Ovary (tissue), 9 donors: ENCODE data around the gene AUTS2. TPM values are rescaled to one million over a fixed set of nuclear protein-coding genes. Genes with fewer than 3 reads are reported as not detected.

ENCODE experiments used
- DNase-seq, 5 donors: peaks; one replicate each; pipeline ENCODE4 v3.0.0-alpha.2; 2019 to 2020
- H3K27ac ChIP-seq, 2 donors: fragments of 200-600 bp; one replicate each; pipeline versions ENCODE4 v1.5.1 to v1.8.0; 2019 to 2022
- H3K27me3 ChIP-seq: fragments of 200-600 bp; one replicate; pipeline ENCODE4 v1.8.0; 2022
- H3K36me3 ChIP-seq: fragments of 200-600 bp; sonication (generic); one replicate; pipeline ENCODE4 v1.5.1; 2019
- H3K4me1 ChIP-seq: one replicate; pipeline ENCODE4 v1.8.1; 2013; ENCODE audit warnings: mild to moderate bottlenecking, moderate library complexity; ENCODE audit not compliant: insufficient read depth
- H3K4me3 ChIP-seq: fragments of 200-600 bp; sonication (generic); one replicate; pipeline ENCODE4 v1.5.1; 2017
- H3K9me3 ChIP-seq, 2 donors: fragments of 200-600 bp in 1 of 2; sonication (generic) in 1 of 2; one replicate each; pipeline versions ENCODE4 v1.5.1 to v1.8.1; 2013 to 2019; ENCODE audit warnings: mild to moderate bottlenecking in 1 of 2, moderate library complexity in 1 of 2
- EP300 ChIP-seq: sonication (generic); formaldehyde crosslinking; IDR thresholded peaks from one replicate; pipeline ENCODE4 v1.6.1; 2017; ENCODE audit warnings: antibody characterized with exemption
- POLR2A ChIP-seq: fragments of 450-650 bp; IDR thresholded peaks from one replicate; pipeline ENCODE4 v1.6.1; 2017; ENCODE audit warnings: antibody characterized with exemption, mild to moderate bottlenecking, moderate library complexity
- WGBS, 3 donors: extraction: QIAGEN DNeasy Blood & Tissue Kit in 1 of 3; methylation state at CpG; one replicate each; pipeline versions ENCODE4 v1.1.5 to v1.1.7; 2013 to 2017; 5-methylcytosine and 5-hydroxymethylcytosine counted together
- intact Hi-C, 4 donors: fragments of 100-400 bp; cut with DNase I; formaldehyde crosslinking; loops; one replicate each; pipeline versions ENCODE4 v1.11.0 to v1.15.1; 2022 to 2023
- polyA plus RNA-seq, 2 donors: library from polyadenylated mRNA; stranded (reverse); fragments of 200-250 nt in 1 of 2; fragments of 350-450 nt in 1 of 2; fragmentation: Illumina TruSeq in 1 of 2; extraction: RNeasy Lipid Tissue Mini Kit (QIAGEN cat#74804) in 1 of 2; gene quantifications; one replicate each; pipeline ENCODE4 v1.2.3, GENCODE V29; 2013 to 2014
- total RNA-seq, 7 donors: library from RNA; depleted of rRNA in 2 of 7; stranded (reverse); fragments of >200 nt in 2 of 7; fragmentation: NEBNext Ultra II Directional in 3 of 7; extraction: Animal tissue kit (Norgen Biotek cat#: 25700) in 3 of 7; gene quantifications; one replicate each; pipeline versions ENCODE4 v1.1.0 to v1.2.4, GENCODE V29; 2016 to 2023
- TF ChIP-seq, protein P1 (sequence below), 3 donors: fragments of 450-650 bp in 2 of 3; fragments of 200-600 bp in 1 of 3; IDR thresholded peaks; one replicate each; pipeline versions ENCODE4 v1.5.1 to v1.8.0; 2016 to 2022; ENCODE audit warnings: antibody characterized with exemption in 3 of 3, mild to moderate bottlenecking in 1 of 3
- donor health status: DM: no; HTN: no; CAD: no; lungs with moderate emphysema.
- donor health status: DM: no; HTN: no; CAD: no.
- donor health status: Bipolar disorder and iron deficiency.
- donor health status: DM: yes; HTN: yes; CAD: no.
- donor health status: DM: no; HTN: no; CAD: no.
- donor health status: DM: yes; HTN: yes; CAD: no.

The AUTS2 gene
- total and polyA plus RNA-seq, 9 donors: 18.3 to 60.9 (median 44.9) TPM

DNA sequence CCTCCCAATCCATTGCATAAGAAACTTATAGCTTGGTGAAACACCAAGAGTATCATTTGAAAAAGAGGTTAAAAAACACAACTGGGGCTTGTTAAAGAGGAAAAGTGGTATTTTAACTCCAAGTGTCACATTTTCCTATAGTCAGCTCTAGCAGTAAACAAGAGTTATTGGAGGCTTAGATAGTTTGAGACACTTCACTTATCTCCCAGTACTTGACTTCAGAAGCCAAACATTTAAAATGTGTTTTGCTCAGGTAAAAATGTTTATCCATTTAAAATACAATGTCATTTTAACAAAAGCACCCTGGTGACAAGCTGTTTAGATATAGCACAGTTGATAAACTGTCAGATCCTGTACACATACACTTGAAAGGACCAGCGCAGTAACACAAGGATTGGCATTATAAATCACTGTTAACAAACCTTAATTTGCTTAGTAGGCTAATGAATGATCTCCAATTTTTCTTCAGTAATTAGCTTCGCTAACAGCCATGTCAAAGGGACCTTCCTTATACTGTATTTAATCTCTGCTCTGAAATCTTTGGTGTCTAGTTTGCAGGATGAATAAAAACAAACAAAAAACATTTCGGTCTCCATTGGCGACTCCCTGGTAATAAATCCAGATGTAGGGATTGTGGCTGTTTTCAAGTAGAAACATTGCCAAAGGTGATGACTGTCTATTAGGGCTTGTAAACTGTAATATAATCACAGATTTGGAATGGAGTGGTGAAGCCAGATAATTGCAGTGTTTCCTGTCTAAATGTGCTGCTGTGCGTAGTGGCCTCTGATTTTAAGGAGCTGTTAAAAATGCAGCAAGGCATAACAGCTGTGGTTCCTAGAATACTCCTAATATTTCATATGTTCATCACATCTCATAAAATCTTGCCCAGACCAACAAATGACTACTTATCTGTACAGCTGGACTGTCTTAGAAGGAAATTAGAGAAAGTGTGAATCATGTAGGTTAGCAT is 545.1 kb downstream of the AUTS2 start:
- no peak for DNase-seq
- no peak overlapping the region for H3K27ac ChIP-seq
- no peaks in the 10 kb centered on the region for H3K4me1 ChIP-seq
- H3K27me3 ChIP-seq: no peaks in the 10 kb centered on the region
- intact Hi-C loops: no loop called here
- no peaks in the 10 kb centered on the region for H3K36me3 ChIP-seq
- H3K9me3 ChIP-seq: no peaks in the 10 kb centered on the region
- 70 to 76% (median 73%) methylated on average over 5 of the region's 5 CpGs for WGBS, 3 donors
- H3K4me3 ChIP-seq: no peak overlapping the region
- no peak for TF ChIP-seq POLR2A
- TF ChIP-seq EP300: no peak
- TF ChIP-seq, protein P1, sequence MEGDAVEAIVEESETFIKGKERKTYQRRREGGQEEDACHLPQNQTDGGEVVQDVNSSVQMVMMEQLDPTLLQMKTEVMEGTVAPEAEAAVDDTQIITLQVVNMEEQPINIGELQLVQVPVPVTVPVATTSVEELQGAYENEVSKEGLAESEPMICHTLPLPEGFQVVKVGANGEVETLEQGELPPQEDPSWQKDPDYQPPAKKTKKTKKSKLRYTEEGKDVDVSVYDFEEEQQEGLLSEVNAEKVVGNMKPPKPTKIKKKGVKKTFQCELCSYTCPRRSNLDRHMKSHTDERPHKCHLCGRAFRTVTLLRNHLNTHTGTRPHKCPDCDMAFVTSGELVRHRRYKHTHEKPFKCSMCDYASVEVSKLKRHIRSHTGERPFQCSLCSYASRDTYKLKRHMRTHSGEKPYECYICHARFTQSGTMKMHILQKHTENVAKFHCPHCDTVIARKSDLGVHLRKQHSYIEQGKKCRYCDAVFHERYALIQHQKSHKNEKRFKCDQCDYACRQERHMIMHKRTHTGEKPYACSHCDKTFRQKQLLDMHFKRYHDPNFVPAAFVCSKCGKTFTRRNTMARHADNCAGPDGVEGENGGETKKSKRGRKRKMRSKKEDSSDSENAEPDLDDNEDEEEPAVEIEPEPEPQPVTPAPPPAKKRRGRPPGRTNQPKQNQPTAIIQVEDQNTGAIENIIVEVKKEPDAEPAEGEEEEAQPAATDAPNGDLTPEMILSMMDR (IDR thresholded peaks at IDR 0.05): no peak

DNA sequence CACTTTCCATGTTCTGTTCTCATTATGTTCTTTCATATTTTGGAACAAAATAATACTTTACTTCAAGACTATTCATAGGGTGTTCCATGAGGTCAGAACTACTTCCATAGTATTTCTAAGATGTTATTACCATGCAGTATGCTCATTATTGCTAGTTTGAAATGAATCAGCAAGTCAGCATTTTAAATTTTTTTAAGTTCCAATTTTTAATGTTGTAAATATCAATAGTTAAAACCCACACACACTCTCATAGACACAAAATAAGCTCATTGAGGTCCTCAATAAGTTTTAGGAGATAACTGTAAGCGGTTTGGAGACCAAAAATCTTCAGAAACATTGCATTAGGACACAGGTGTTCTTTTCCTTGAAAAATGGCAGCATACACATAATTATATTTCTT is 550.7 kb downstream of the AUTS2 start:
- Histone ChIP-seq H3K4me3 (no peak overlapping the region), H3K4me1 (no peaks in the 10 kb centered on the region), H3K27ac (no peak overlapping the region), H3K9me3 (no peaks in the 10 kb centered on the region), H3K36me3 (no peaks in the 10 kb centered on the region), H3K27me3 (no peaks in the 10 kb centered on the region)
- intact Hi-C loops: no loop called here
- no peak for DNase-seq
- TF ChIP-seq, protein P1 (IDR thresholded peaks at IDR 0.05): no peak
- TF ChIP-seq POLR2A (no peak), EP300 (no peak)
- 94 to 100% (median 100%) methylated on average over 1 of the region's 1 CpG for WGBS, 3 donors

DNA sequence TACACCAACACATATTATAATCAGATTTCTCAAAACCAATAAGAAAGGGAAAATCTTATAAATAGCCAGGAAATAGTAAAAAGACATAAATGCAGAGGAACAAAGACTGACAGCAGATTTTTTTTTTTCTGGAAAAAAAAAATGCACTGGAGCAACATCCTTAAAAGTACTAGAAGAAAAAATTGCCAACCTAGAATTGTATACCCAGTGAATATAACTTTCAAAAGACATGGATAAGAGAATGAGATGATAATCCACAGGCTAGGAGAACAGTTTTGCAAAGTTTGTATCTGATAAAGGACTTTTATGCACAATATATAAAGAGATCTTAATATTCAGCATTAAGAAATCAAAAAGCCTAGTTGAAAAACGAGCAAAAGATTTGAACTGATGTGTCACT is 554.0 kb downstream of the AUTS2 start:
- WGBS, 3 donors: 92 to 98% (median 94%) methylated on average over 1 of the region's 1 CpG

DNA sequence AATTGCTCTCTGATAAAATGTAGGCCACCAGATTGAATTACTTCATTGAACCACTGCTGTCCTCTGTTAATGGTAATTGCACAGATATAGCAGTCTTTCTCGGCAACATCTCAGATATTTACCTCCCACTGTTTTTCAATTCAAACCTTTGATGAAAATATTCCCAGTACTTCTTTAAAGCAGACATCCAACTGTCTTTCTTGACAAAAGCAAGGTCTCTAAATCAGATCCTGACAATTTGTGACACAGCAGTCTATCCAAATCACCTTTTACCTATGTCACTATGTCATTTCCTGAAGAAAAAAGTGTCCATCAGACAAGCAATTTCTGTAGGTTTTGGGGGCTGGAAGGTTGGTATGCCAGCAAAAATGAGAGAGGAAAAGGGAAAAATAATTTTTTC is 555.7 kb downstream of the AUTS2 start:
- no peaks in the 10 kb centered on the region for H3K4me1 ChIP-seq
- no peak overlapping the region for H3K27ac ChIP-seq
- H3K9me3 ChIP-seq: no peaks in the 10 kb centered on the region
- 83 to 93% (median 91%) methylated on average over 1 of the region's 1 CpG for WGBS, 3 donors
- no peaks in the 10 kb centered on the region for H3K27me3 ChIP-seq
- intact Hi-C loops: no loop called here
- H3K4me3 ChIP-seq: no peak overlapping the region
- H3K36me3 ChIP-seq: no peaks in the 10 kb centered on the region
- no peak for DNase-seq
- TF ChIP-seq POLR2A (no peak), EP300 (no peak)
- TF ChIP-seq, protein P1 (IDR thresholded peaks at IDR 0.05): no peak

More for the DNA sequence above, 554.0 kb downstream of the AUTS2 start:
- Histone ChIP-seq H3K36me3 (no peaks in the 10 kb centered on the region), H3K27ac (no peak overlapping the region), H3K4me3 (no peak overlapping the region), H3K4me1 (no peaks in the 10 kb centered on the region), H3K9me3 (no peaks in the 10 kb centered on the region), H3K27me3 (no peaks in the 10 kb centered on the region)
- DNase-seq: no peak
- intact Hi-C loops: no loop called here
- TF ChIP-seq POLR2A (no peak), EP300 (no peak)
- TF ChIP-seq, protein P1 (IDR thresholded peaks at IDR 0.05): no peak
